ENCODE measurements around the gene PPT1.

The PPT1 gene

DNA sequence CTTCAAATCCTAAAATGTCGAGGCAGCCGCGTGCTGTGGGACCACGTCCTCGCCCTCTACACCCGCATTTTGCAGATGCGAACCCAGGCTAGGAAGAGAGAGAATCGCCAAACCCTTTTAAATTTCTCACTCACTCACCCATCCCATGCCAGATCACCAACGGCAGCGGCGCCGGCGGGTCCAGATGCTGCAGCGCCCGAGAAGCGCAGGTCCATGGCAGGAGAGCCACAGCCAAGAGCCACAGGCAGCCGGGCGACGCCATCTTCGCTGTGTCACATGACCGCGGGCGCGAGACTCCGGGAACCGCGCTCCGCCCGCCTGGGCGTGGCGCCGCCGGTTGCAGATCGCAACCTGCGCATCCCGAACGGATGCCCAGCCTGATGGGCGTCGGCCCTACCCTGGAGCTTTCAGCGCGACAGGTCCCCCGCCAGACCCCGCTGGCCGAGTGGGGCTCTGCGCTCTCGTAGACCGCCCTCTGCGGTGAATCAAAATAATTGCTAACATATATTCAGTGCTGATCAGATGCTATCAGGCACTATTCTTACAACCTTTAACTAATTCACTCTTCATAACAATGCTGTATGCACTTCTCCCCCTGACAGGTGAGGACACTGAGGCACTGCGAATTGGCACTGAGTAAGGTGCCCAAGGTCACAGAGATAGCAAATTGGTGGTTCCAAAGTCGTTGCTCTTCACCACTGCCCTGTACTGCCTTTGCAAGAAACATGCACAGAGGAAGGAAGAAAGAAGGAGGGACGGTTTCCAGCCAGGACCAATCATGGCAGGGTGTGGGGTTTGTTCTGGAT, at the start of gene PPT1:
TSS of gene PPT1 (minus strand) at position 276 of the 806 bp plus-strand sequence. CDS start at position 262, 14 bp downstream.
- Histone ChIP-seq H3K4me3 (ENCODE audit: low read length) (peak within 1 kb of the TSS; percentile 98), H3K27ac (ENCODE audit: low read length) (peak within 1 kb of the TSS; percentile 47), H3K36me3 (ENCODE audit: control insufficient read depth, low read depth, low read length) (no peaks in the 10 kb centered on the region), H3K9ac (ENCODE audit: low read length) (peak within 1 kb of the TSS; percentile 82), H3K4me1 (ENCODE audit: control insufficient read depth, low read depth, low read length) (peaks cover 11% of the 10 kb centered on the region), H3K27me3 (ENCODE audit: control insufficient read depth, insufficient read depth, low read length) (no peaks in the 10 kb centered on the region), H3K9me3 (ENCODE audit: control insufficient read depth, low read depth, low read length) (no peaks in the 10 kb centered on the region)

DNA sequence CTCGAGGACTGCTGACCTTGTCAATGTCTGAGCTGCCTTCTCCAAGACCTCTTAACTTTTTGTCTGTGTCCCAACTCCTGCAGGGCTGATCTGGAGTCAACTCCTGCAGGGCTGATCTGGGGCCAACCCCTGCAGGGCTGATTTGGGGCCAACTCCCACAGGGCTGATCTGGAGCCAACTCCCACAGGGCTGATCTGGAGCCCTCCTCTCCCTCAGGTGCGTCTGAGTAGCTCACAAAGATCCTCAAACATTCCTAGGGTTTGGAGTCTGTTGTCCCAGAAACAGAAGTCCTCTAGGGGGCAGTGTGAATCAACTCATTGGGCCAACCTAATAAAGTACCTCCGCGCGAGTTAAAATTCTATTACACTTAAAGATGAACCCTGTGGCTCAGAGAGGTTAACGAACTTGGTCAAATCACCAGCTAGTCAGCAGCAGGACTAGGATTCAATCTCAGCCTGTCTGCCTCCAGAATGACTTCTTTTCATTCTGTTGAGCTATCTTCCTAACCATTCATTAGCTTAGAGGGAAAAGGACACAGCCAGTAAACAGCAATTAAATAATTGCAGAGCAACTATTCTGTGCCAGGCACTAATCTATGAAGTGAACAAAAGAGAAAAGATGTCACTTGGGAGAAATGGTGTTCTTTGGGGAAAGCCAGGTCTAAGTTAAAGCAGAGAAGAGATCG, 47.0 kb upstream of the PPT1 start:
- Histone ChIP-seq H3K4me3 (ENCODE audit: low read length) (no peak overlapping the region), H3K27me3 (ENCODE audit: control insufficient read depth, insufficient read depth, low read length) (peaks cover 33% of the 10 kb centered on the region), H3K27ac (ENCODE audit: low read length) (no peak overlapping the region), H3K9me3 (ENCODE audit: control insufficient read depth, low read depth, low read length) (no peaks in the 10 kb centered on the region), H3K36me3 (ENCODE audit: control insufficient read depth, low read depth, low read length) (no peaks in the 10 kb centered on the region), H3K9ac (ENCODE audit: low read length) (no peak overlapping the region), H3K4me1 (ENCODE audit: control insufficient read depth, low read depth, low read length) (no peaks in the 10 kb centered on the region)

DNA sequence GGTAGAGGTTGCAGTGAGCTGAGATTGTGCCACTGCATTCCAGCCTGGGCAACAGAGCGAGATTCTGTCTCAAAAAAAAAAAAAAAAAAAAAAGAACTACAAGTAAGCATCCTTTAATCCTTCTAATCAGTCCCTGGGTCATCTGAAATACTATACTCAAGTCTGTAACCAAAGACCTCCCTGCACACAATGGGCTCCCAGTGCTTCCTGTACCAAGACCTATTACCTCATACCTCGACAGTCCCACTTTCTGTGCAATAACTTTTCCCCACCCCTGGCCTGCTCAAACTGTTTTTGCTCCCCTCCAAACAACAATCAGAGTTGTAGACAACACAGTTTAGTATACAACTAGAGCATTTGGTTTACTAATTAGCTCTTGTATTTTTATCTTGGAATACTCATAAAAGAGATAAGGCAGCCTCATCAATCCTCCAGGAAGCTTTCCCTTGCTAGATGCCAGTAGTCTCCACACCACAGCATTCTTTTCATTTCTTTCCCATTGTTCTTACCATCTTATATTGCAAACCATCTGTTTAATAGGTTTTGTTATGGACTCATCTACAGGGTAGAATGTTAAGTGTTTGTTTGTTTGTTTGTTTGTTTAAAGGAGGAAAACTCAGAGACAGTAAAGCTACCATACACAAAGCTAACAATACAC, 45.0 kb upstream of the PPT1 start:
- H3K4me3 ChIP-seq (ENCODE audit: low read length), result no peak overlapping the region
- H3K27me3 ChIP-seq (ENCODE audit: control insufficient read depth, insufficient read depth, low read length), result peaks cover 21% of the 10 kb centered on the region
- H3K9me3 ChIP-seq (ENCODE audit: control insufficient read depth, low read depth, low read length), result no peaks in the 10 kb centered on the region
- H3K36me3 ChIP-seq (ENCODE audit: control insufficient read depth, low read depth, low read length), result no peaks in the 10 kb centered on the region
- no peaks in the 10 kb centered on the region for H3K4me1 ChIP-seq (ENCODE audit: control insufficient read depth, low read depth, low read length)
- no peak overlapping the region for H3K27ac ChIP-seq (ENCODE audit: low read length)
- no peak overlapping the region for H3K9ac ChIP-seq (ENCODE audit: low read length)

DNA sequence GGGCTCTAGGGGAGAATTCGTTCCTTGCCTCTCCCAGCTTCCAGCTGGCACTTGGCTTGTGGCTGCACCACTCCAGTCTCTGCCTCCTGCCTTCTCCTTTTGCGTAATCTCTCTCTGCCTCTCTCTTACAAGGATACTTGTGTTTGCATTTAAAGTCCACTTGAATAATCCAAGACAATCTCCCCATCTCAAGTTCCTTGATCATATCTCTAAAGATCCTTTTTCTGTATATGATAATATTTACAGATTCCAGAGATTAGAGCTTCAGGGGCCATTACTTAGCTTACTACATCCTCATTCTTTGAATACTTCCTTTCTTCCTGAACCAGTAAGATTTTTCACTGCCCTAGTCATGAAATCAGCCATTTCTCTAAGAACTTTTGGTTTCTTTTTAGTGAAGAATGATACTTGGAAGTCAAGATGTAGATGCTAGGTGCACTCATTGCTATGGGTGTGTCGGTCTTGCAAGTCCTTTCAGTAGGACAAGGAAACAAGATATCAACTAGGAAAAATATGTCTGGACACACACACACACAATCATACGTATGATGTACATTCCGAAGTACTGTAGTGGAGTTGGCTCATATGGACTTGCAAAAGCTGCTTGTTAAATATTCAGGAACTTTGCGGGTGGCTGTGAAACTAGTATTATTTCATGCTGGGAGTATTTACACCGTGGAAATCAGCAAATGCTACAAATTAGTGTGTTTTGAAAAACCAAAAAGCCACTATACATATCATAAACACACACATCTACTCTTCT, 43.3 kb upstream of the PPT1 start:
- Histone ChIP-seq H3K9me3 (ENCODE audit: control insufficient read depth, low read depth, low read length) (no peaks in the 10 kb centered on the region), H3K4me1 (ENCODE audit: control insufficient read depth, low read depth, low read length) (no peaks in the 10 kb centered on the region), H3K9ac (ENCODE audit: low read length) (no peak overlapping the region), H3K27me3 (ENCODE audit: control insufficient read depth, insufficient read depth, low read length) (peaks cover 8% of the 10 kb centered on the region), H3K4me3 (ENCODE audit: low read length) (no peak overlapping the region), H3K36me3 (ENCODE audit: control insufficient read depth, low read depth, low read length) (no peaks in the 10 kb centered on the region), H3K27ac (ENCODE audit: low read length) (no peak overlapping the region)

DNA sequence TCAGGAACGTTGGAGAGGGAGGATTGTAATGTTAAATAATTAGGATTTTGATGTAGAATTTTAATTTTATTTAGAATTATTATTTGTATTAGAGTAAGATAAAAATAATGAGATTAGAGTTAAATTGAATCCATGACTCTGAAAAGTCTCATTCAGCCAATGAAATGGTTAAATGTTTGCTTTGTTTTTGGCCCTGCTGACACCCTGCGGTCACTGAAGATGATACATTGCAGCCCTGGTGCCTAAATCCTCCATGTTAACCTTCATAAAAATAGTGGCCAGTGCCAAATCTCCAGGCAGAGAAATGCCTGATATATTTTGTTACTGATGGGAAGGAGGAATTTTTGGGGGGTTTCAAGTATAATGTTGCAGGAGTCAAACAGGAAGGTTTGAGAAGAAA, 36.8 kb upstream of the PPT1 start:
- H3K36me3 ChIP-seq (ENCODE audit: control insufficient read depth, low read depth, low read length), result no peaks in the 10 kb centered on the region
- H3K27ac ChIP-seq (ENCODE audit: low read length), result no peak overlapping the region
- H3K4me1 ChIP-seq (ENCODE audit: control insufficient read depth, low read depth, low read length), result no peaks in the 10 kb centered on the region
- no peaks in the 10 kb centered on the region for H3K9me3 ChIP-seq (ENCODE audit: control insufficient read depth, low read depth, low read length)
- no peak overlapping the region for H3K4me3 ChIP-seq (ENCODE audit: low read length)
- no peak overlapping the region for H3K9ac ChIP-seq (ENCODE audit: low read length)
- H3K27me3 ChIP-seq (ENCODE audit: control insufficient read depth, insufficient read depth, low read length), result no peaks in the 10 kb centered on the region

DNA sequence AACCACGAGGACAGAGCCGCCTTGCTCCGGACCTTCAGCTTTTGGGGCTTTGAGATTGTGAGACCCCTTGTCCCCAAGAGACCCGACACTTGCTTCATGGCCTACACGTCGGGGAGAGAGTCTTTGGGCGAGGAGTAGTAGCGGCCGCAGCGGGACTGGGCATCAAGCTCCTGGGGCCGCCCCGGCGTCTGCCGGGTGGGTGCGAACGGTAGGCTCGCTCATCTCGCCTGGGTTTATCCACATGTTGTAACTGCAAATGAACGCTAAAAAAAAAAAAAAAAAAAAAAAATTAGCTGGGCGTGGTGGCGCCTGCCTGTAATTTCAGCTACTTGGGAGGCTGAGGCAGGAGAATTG, 36.2 kb upstream of the PPT1 start:
- Histone ChIP-seq H3K27me3 (ENCODE audit: control insufficient read depth, insufficient read depth, low read length) (no peaks in the 10 kb centered on the region), H3K27ac (ENCODE audit: low read length) (no peak overlapping the region), H3K9ac (ENCODE audit: low read length) (no peak overlapping the region), H3K4me1 (ENCODE audit: control insufficient read depth, low read depth, low read length) (no peaks in the 10 kb centered on the region), H3K36me3 (ENCODE audit: control insufficient read depth, low read depth, low read length) (no peaks in the 10 kb centered on the region), H3K4me3 (ENCODE audit: low read length) (no peak overlapping the region), H3K9me3 (ENCODE audit: control insufficient read depth, low read depth, low read length) (no peaks in the 10 kb centered on the region)

DNA sequence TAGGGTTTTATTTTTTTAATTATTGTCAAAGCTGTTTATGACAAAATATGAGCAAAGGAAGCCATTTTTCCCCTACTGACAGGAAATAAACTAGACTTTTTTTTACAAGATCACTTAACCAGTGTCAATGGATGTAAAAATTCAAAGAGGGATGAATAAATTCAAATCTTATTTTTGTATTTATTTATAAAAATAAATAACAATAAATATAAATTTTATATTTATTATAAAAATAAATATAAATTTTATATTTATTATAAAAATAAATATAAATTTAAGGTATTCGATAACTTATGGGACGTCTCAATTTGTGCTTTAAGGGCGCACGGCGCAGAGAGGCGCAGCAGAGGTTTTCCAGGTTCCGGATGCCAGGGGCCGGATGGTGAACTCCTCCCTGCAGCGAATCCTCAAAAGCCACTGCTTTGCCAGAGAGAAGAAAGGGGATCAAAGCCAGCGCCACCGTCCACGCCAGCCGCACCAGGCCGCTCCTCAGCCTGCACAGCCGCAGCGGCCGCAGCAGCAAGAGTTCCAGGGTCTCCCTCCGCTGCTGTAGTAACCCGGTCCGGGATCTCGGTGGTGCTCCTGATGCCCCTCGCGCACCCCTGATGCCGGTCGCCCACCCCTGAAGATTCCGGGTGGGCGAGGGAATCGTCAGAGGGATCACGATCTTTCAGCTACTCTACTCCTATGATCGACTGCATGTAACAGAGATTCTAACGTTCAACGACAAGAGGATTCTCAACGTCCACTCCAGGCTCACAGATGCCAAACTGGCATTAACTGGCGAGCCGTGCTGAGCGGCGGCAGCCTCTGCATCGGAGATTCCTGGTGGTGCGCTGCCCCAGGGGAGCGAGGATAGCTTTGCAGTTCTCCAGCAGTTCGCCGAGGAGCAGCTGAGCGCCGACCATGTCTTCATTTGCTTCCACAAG, 35.6 kb upstream of the PPT1 start:
- Histone ChIP-seq H3K4me3 (ENCODE audit: low read length) (no peak overlapping the region), H3K27me3 (ENCODE audit: control insufficient read depth, insufficient read depth, low read length) (no peaks in the 10 kb centered on the region), H3K4me1 (ENCODE audit: control insufficient read depth, low read depth, low read length) (no peaks in the 10 kb centered on the region), H3K9ac (ENCODE audit: low read length) (no peak overlapping the region), H3K36me3 (ENCODE audit: control insufficient read depth, low read depth, low read length) (no peaks in the 10 kb centered on the region), H3K27ac (ENCODE audit: low read length) (no peak overlapping the region), H3K9me3 (ENCODE audit: control insufficient read depth, low read depth, low read length) (no peaks in the 10 kb centered on the region)

DNA sequence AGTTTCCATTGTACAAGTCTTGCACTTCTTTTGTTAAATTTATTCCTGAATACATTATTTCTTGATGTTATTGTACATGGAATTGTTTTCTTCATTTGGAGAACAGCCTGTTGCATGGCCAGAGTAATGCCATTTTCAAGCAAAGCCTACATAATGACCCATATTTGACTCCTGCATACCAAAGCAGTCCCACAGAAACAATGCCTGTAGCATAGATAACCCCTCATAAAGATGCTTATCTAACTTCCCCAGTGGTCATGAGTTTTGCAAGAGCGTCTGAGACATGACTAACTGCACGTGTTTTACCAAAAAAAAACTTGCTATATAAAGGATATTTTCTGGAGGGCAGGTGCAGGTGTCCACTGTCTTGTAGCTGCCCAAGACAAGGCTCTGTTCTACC, 33.8 kb upstream of the PPT1 start:
- H3K9ac ChIP-seq (ENCODE audit: low read length), result no peak overlapping the region
- H3K9me3 ChIP-seq (ENCODE audit: control insufficient read depth, low read depth, low read length), result no peaks in the 10 kb centered on the region
- H3K27me3 ChIP-seq (ENCODE audit: control insufficient read depth, insufficient read depth, low read length), result no peaks in the 10 kb centered on the region
- no peak overlapping the region for H3K4me3 ChIP-seq (ENCODE audit: low read length)
- H3K4me1 ChIP-seq (ENCODE audit: control insufficient read depth, low read depth, low read length), result no peaks in the 10 kb centered on the region
- H3K36me3 ChIP-seq (ENCODE audit: control insufficient read depth, low read depth, low read length), result no peaks in the 10 kb centered on the region
- H3K27ac ChIP-seq (ENCODE audit: low read length), result no peak overlapping the region

DNA sequence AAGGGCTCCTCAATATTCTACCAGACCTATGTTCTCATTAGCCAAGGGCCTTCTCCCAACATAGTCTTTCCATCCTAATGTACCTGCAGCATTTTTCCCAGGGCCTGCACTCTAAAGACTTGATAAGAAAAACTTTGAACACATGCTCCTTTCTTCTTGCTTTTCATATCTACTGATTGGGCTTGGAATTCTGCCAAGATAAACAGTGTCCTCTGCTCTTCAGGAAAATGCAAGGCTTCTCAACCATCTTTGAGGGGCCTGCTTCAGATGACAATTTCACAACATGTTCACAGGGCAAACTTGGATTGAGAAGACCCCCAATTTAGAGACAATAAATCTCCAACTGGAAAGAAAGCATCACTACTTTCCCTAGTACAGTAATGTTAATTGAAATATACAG, 25.8 kb upstream of the PPT1 start:
- Histone ChIP-seq H3K4me3 (ENCODE audit: low read length) (no peak overlapping the region), H3K4me1 (ENCODE audit: control insufficient read depth, low read depth, low read length) (no peaks in the 10 kb centered on the region), H3K27ac (ENCODE audit: low read length) (no peak overlapping the region), H3K9ac (ENCODE audit: low read length) (no peak overlapping the region), H3K9me3 (ENCODE audit: control insufficient read depth, low read depth, low read length) (no peaks in the 10 kb centered on the region), H3K36me3 (ENCODE audit: control insufficient read depth, low read depth, low read length) (no peaks in the 10 kb centered on the region), H3K27me3 (ENCODE audit: control insufficient read depth, insufficient read depth, low read length) (no peaks in the 10 kb centered on the region)

DNA sequence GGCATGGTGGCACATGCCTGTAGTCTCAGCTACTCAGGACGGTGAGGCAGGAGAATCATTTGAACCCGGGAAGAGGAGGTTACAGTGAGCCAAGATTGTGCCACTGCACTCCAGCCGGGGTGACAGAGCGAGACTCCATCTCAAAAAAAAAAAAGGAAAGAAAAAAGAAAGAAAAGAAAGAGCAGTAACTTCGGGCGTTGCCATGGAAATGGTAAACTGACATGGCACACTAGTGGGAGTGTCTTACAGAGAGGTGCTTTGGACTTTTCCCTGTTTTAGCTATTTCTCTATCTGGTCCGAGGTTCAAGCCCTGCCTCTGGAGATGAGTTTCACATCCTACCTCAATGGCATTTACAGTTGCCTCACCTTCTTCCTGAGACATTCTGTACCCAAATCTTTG, 23.1 kb upstream of the PPT1 start:
- H3K9ac ChIP-seq (ENCODE audit: low read length), result no peak overlapping the region
- H3K4me3 ChIP-seq (ENCODE audit: low read length), result no peak overlapping the region
- H3K4me1 ChIP-seq (ENCODE audit: control insufficient read depth, low read depth, low read length), result no peaks in the 10 kb centered on the region
- no peaks in the 10 kb centered on the region for H3K36me3 ChIP-seq (ENCODE audit: control insufficient read depth, low read depth, low read length)
- H3K27ac ChIP-seq (ENCODE audit: low read length), result no peak overlapping the region
- H3K9me3 ChIP-seq (ENCODE audit: control insufficient read depth, low read depth, low read length), result no peaks in the 10 kb centered on the region
- no peaks in the 10 kb centered on the region for H3K27me3 ChIP-seq (ENCODE audit: control insufficient read depth, insufficient read depth, low read length)
